ENCODE data around the gene CDH6.

GRCh38 chr5:31172881-31173280 lies 20.6 kb upstream of the CDH6 start:
- no peak for TF ChIP-seq POLR2A (IDR thresholded peaks at IDR 0.05)
- TF ChIP-seq CTCF (IDR thresholded peaks at IDR 0.05), result no peak

All from lower leg skin (tissue), 3 donors.